ENCODE data around the gene PRDX4.
A peak's percentile ranks its signal among the peaks of the same experiment; 100 is the strongest.
"Not testable (repeated sequence)": the region's sequence is repeated elsewhere in the genome, so short reads cannot be mapped to it uniquely, and the experiment has no call there.

PRDX4 gene

GRCh38 chrX:23633834-23634580, 33.3 kb upstream of the PRDX4 start:
- H3K4me3 ChIP-seq (ENCODE audit: low read length): no peak overlapping the region
- no peak for DNase-seq (ENCODE audit: low read depth)
- no peak; the same call in 1 of the 2 replicates for TF ChIP-seq CTCF (conservative IDR thresholded peaks at IDR 0.05; ENCODE audit: low read length)

- TF ChIP-seq CTCF (conservative IDR thresholded peaks at IDR 0.05; ENCODE audit: low read length): no peak
- DNase-seq (ENCODE audit: low read depth): no peak
- H3K4me3 ChIP-seq (ENCODE audit: low read length): no peak overlapping the region
Measured at GRCh38 chrX:23637187-23637586, 30.1 kb upstream of the PRDX4 start.

GRCh38 chrX:23643020-23643419, 24.3 kb upstream of the PRDX4 start:
- DNase-seq (ENCODE audit: low read depth): no peak
- no peak for TF ChIP-seq CTCF (conservative IDR thresholded peaks at IDR 0.05; ENCODE audit: low read length)
- no peak overlapping the region for H3K4me3 ChIP-seq (ENCODE audit: low read length)

GRCh38 chrX:23644744-23645143, 22.5 kb upstream of the PRDX4 start:
- no peak for TF ChIP-seq CTCF (conservative IDR thresholded peaks at IDR 0.05; ENCODE audit: low read length)
- no peak for DNase-seq (ENCODE audit: low read depth)
- H3K4me3 ChIP-seq (ENCODE audit: low read length): no peak overlapping the region

GRCh38 chrX:23656091-23656490, 11.2 kb upstream of the PRDX4 start:
- DNase-seq (ENCODE audit: low read depth): no peak
- no peak for TF ChIP-seq CTCF (conservative IDR thresholded peaks at IDR 0.05; ENCODE audit: low read length)
- H3K4me3 ChIP-seq (ENCODE audit: low read length): no peak overlapping the region

- DNase-seq (ENCODE audit: low read depth): peak; percentile 48
- TF ChIP-seq CTCF (conservative IDR thresholded peaks at IDR 0.05; ENCODE audit: low read length): no peak
- no peak overlapping the region for H3K4me3 ChIP-seq (ENCODE audit: low read length)
Measured at GRCh38 chrX:23656684-23657083, 10.6 kb upstream of the PRDX4 start.

- DNase-seq (ENCODE audit: low read depth): no peak
- TF ChIP-seq CTCF (conservative IDR thresholded peaks at IDR 0.05; ENCODE audit: low read length): no peak
- no peak overlapping the region for H3K4me3 ChIP-seq (ENCODE audit: low read length)
Measured at GRCh38 chrX:23659339-23659738, 8.0 kb upstream of the PRDX4 start.

GRCh38 chrX:23660083-23660765, 7.1 kb upstream of the PRDX4 start:
- H3K4me3 ChIP-seq (ENCODE audit: low read length); DNase-seq (ENCODE audit: low read depth): not testable (repeated sequence)

Measured in AG10803 (cell line).